Measurements from ENCODE around the gene FN3K.
A peak's percentile ranks its signal among the peaks of the same experiment; 100 is the strongest.

Gene FN3K

GRCh38 chr17:82751571-82752370 lies 16.4 kb downstream of the FN3K start, which contains the start of gene TBCD:
Gene TBCD (plus strand): TSS chr17:82752065. CDS start chr17:82752194, 129 bp downstream.
- Histone ChIP-seq H3K27me3 (ENCODE audit: insufficient read depth, poor library complexity, severe bottlenecking) (no peaks in the 10 kb centered on the region), H3K4me1 (ENCODE audit: insufficient read depth, poor library complexity, severe bottlenecking) (peaks cover 7% of the 10 kb centered on the region), H3K36me3 (ENCODE audit: low read depth) (peaks cover 20% of the 10 kb centered on the region; the same call in 1 of the 2 replicates), H3K9me3 (ENCODE audit: severe bottlenecking) (peaks cover 4% of the 10 kb centered on the region), H3K4me3 (ENCODE audit: severe bottlenecking) (peak within 1 kb of the TSS; percentile 90), H3K27ac (ENCODE audit: poor library complexity, severe bottlenecking) (peak within 1 kb of the TSS; percentile 46)
- DNase-seq (ENCODE audit: low spot score) (peak; percentile 86), ATAC-seq (ENCODE audit: low read depth) (peak; percentile 82)
- no peak for TF ChIP-seq CTCF (IDR thresholded peaks at IDR 0.05; ENCODE audit: poor library complexity, severe bottlenecking)

DNA sequence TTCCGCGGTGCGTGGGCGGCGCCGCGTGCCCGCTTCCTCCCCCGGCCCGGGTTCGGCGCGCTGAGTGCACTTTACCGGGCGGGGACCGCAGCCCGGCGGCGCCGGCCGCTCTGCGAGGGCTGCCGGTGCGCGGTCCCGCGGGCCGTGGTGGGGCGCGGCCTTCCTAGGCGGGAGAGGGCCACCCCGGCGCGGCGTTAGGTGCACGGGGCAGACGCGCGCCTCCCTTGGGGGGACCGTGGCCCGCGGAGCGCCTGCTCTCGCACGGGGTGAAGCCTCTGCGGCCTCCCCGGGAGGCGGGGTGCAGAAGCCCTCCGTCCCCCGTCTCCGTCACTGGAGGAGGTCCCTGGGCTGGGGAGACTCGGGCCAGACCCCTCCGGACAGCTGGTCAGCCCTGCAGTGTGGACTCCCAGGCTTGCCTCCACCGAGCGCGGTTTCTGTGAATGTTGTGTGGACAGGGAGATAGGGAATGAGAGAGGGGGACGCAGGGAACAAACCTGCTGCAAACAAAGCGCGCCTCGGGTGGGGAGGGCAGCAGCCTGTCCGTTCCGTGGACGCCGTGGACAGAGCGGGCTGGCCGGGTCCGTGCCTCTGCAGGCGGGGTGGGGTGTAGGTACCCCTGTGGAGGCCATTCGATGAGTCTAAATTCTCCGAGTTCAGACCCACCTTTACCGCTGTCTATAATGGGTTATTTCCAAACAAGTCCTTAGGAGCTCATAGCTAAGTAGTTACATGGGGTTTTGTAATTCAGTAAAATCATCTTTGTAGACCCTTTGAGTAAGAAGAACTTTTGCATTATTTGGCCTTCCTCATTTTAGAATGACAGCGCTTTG lies 17.2 kb downstream of the FN3K start:
- peak overlapping the region; percentile 46 for H3K27ac ChIP-seq (ENCODE audit: poor library complexity, severe bottlenecking)
- H3K27me3 ChIP-seq (ENCODE audit: insufficient read depth, poor library complexity, severe bottlenecking) = no peaks in the 10 kb centered on the region
- peaks cover 4% of the 10 kb centered on the region for H3K9me3 ChIP-seq (ENCODE audit: severe bottlenecking)
- DNase-seq (ENCODE audit: low spot score) = no peak
- peaks cover 7% of the 10 kb centered on the region for H3K4me1 ChIP-seq (ENCODE audit: insufficient read depth, poor library complexity, severe bottlenecking)
- H3K36me3 ChIP-seq (ENCODE audit: low read depth) = peaks cover 26% of the 10 kb centered on the region
- TF ChIP-seq CTCF (IDR thresholded peaks at IDR 0.05; ENCODE audit: poor library complexity, severe bottlenecking) = no peak
- peak; percentile 30 for ATAC-seq (ENCODE audit: low read depth)
- peak overlapping the region; percentile 90 for H3K4me3 ChIP-seq (ENCODE audit: severe bottlenecking)

GRCh38 chr17:82753201-82753464 lies 17.7 kb downstream of the FN3K start:
- no peak overlapping the region for H3K27ac ChIP-seq (ENCODE audit: poor library complexity, severe bottlenecking)
- H3K27me3 ChIP-seq (ENCODE audit: insufficient read depth, poor library complexity, severe bottlenecking) = no peaks in the 10 kb centered on the region
- H3K4me1 ChIP-seq (ENCODE audit: insufficient read depth, poor library complexity, severe bottlenecking) = peaks cover 7% of the 10 kb centered on the region
- ATAC-seq (ENCODE audit: low read depth) (no peak), DNase-seq (ENCODE audit: low spot score) (no peak)
- no peak for TF ChIP-seq CTCF (IDR thresholded peaks at IDR 0.05; ENCODE audit: poor library complexity, severe bottlenecking)
- peaks cover 4% of the 10 kb centered on the region for H3K9me3 ChIP-seq (ENCODE audit: severe bottlenecking)
- H3K4me3 ChIP-seq (ENCODE audit: severe bottlenecking) = peak overlapping the region; percentile 90
- peaks cover 30% of the 10 kb centered on the region for H3K36me3 ChIP-seq (ENCODE audit: low read depth)

GRCh38 chr17:82754297-82755208 lies 19.1 kb downstream of the FN3K start:
- H3K27ac ChIP-seq (ENCODE audit: poor library complexity, severe bottlenecking) = no peak overlapping the region
- peaks cover 29% of the 10 kb centered on the region for H3K36me3 ChIP-seq (ENCODE audit: low read depth)
- H3K27me3 ChIP-seq (ENCODE audit: insufficient read depth, poor library complexity, severe bottlenecking) = no peaks in the 10 kb centered on the region
- H3K4me1 ChIP-seq (ENCODE audit: insufficient read depth, poor library complexity, severe bottlenecking) = peaks cover 7% of the 10 kb centered on the region
- ATAC-seq (ENCODE audit: low read depth) (no peak), DNase-seq (ENCODE audit: low spot score) (no peak)
- no peak for TF ChIP-seq CTCF (IDR thresholded peaks at IDR 0.05; ENCODE audit: poor library complexity, severe bottlenecking)
- no peak overlapping the region for H3K4me3 ChIP-seq (ENCODE audit: severe bottlenecking)
- H3K9me3 ChIP-seq (ENCODE audit: severe bottlenecking) = peaks cover 1% of the 10 kb centered on the region

Measured in RWPE2 (cell line).